SJSA1 (cell line): ENCODE data around the gene VGLL2. TPM values are rescaled to one million over a fixed set of nuclear protein-coding genes. Genes with fewer than 3 reads are reported as not detected.

Experiments
- DNase-seq, 2 experiments: peaks; one replicate each; pipeline ENCODE4 v3.0.0-alpha.2; 2015 to 2020; ENCODE audit warnings: low spot score in 2 of 2, low read depth in 1 of 2
- H3K27ac ChIP-seq: fragments of 250-450 bp; sonication (Bioruptor Pico); 2 replicates; pipeline ENCODE4 v1.5.1; 2020; ENCODE audit warnings: mild to moderate bottlenecking, moderate library complexity
- H3K27me3 ChIP-seq: fragments of 250-450 bp; sonication (Bioruptor Pico); replicated peaks from 2 replicates; pipeline ENCODE4 v1.5.1; 2020; ENCODE audit warnings: mild to moderate bottlenecking, moderate library complexity
- H3K36me3 ChIP-seq: fragments of 250-450 bp; sonication (Bioruptor Pico); 2 replicates; pipeline ENCODE4 v1.5.1; 2020; ENCODE audit warnings: mild to moderate bottlenecking
- H3K4me1 ChIP-seq: fragments of 250-450 bp; sonication (Bioruptor Pico); replicated peaks from 2 replicates; pipeline ENCODE4 v1.6.1; 2021; ENCODE audit warnings: mild to moderate bottlenecking
- H3K4me3 ChIP-seq: fragments of 250-450 bp; sonication (Bioruptor Pico); 2 replicates; pipeline ENCODE4 v1.5.1; 2020; ENCODE audit warnings: mild to moderate bottlenecking
- H3K9me3 ChIP-seq: fragments of 250-450 bp; sonication (Bioruptor Pico); replicated peaks from 2 replicates; pipeline ENCODE4 v1.5.1; 2020; ENCODE audit warnings: mild to moderate bottlenecking
- total RNA-seq: library from RNA; depleted of rRNA; stranded (reverse); fragments of >200 nt; shearing (Covaris generic); gene quantifications from 2 replicates; pipeline ENCODE4 v1.2.3, GENCODE V29; 2014

Gene VGLL2
- total RNA-seq, 1 experiment from 2014 or later, result 0.05 TPM

- no peak overlapping the region for H3K27ac ChIP-seq
- H3K4me3 ChIP-seq, result no peak overlapping the region
- H3K4me1 ChIP-seq, result no peaks in the 10 kb centered on the region
- DNase-seq, result no peak
- H3K27me3 ChIP-seq, result peaks cover 25% of the 10 kb centered on the region
- H3K9me3 ChIP-seq, result no peaks in the 10 kb centered on the region
- no peaks in the 10 kb centered on the region for H3K36me3 ChIP-seq
These were observed 9.8 kb downstream of the VGLL2 start for GRCh38 chr6:117275205-117275604.

GRCh38 chr6:117275711-117276110 lies 10.4 kb downstream of the VGLL2 start:
- Histone ChIP-seq H3K9me3 (no peaks in the 10 kb centered on the region), H3K4me1 (no peaks in the 10 kb centered on the region), H3K27me3 (peaks cover 25% of the 10 kb centered on the region), H3K27ac (no peak overlapping the region), H3K4me3 (no peak overlapping the region), H3K36me3 (no peaks in the 10 kb centered on the region)
- DNase-seq, result no peak

- Histone ChIP-seq H3K4me3 (no peak overlapping the region), H3K4me1 (no peaks in the 10 kb centered on the region), H3K27ac (no peak overlapping the region), H3K27me3 (peaks cover 25% of the 10 kb centered on the region), H3K36me3 (no peaks in the 10 kb centered on the region), H3K9me3 (no peaks in the 10 kb centered on the region)
- no peak for DNase-seq
These were observed 11.5 kb downstream of the VGLL2 start for GRCh38 chr6:117276778-117277316.

GRCh38 chr6:117280922-117281321 lies 15.6 kb downstream of the VGLL2 start:
- peak in 1 of 2 experiments; percentile 15 for DNase-seq
- H3K4me1 ChIP-seq, result no peaks in the 10 kb centered on the region
- H3K36me3 ChIP-seq, result no peaks in the 10 kb centered on the region
- no peak overlapping the region for H3K4me3 ChIP-seq
- H3K27me3 ChIP-seq, result peaks cover 13% of the 10 kb centered on the region
- H3K9me3 ChIP-seq, result no peaks in the 10 kb centered on the region
- no peak overlapping the region for H3K27ac ChIP-seq

GRCh38 chr6:117288083-117288715 lies 22.8 kb downstream of the VGLL2 start:
- Histone ChIP-seq H3K27me3 (no peaks in the 10 kb centered on the region), H3K9me3 (no peaks in the 10 kb centered on the region), H3K4me1 (peaks cover 21% of the 10 kb centered on the region), H3K4me3 (no peak overlapping the region), H3K27ac (no peak overlapping the region; the same call in 1 of the 2 replicates), H3K36me3 (no peaks in the 10 kb centered on the region)
- peak; percentile 74 to 87 for DNase-seq

- Histone ChIP-seq H3K4me3 (no peak overlapping the region), H3K27me3 (no peaks in the 10 kb centered on the region), H3K27ac (no peak overlapping the region), H3K36me3 (no peaks in the 10 kb centered on the region), H3K4me1 (peaks cover 21% of the 10 kb centered on the region), H3K9me3 (no peaks in the 10 kb centered on the region)
- DNase-seq, result peak in 1 of 2 experiments; percentile 34
These were observed 25.0 kb downstream of the VGLL2 start for GRCh38 chr6:117290173-117290846.

- Histone ChIP-seq H3K9me3 (no peaks in the 10 kb centered on the region), H3K36me3 (no peaks in the 10 kb centered on the region), H3K27me3 (no peaks in the 10 kb centered on the region; the same call in 1 of the 2 replicates), H3K27ac (no peak overlapping the region), H3K4me1 (peaks cover 4% of the 10 kb centered on the region; the same call in 1 of the 2 replicates), H3K4me3 (no peak overlapping the region)
- no peak for DNase-seq
These were observed 33.6 kb downstream of the VGLL2 start for GRCh38 chr6:117298941-117299340.

GRCh38 chr6:117303323-117303722 lies 38.0 kb downstream of the VGLL2 start:
- H3K27ac ChIP-seq, result no peak overlapping the region
- H3K4me3 ChIP-seq, result no peak overlapping the region
- H3K27me3 ChIP-seq, result no peaks in the 10 kb centered on the region
- no peaks in the 10 kb centered on the region for H3K36me3 ChIP-seq
- H3K4me1 ChIP-seq, result peaks cover 4% of the 10 kb centered on the region; the same call in 1 of the 2 replicates
- DNase-seq, result no peak
- no peaks in the 10 kb centered on the region for H3K9me3 ChIP-seq

- Histone ChIP-seq H3K4me1 (peaks cover 4% of the 10 kb centered on the region; the same call in 1 of the 2 replicates), H3K4me3 (no peak overlapping the region), H3K36me3 (no peaks in the 10 kb centered on the region), H3K27ac (no peak overlapping the region), H3K27me3 (no peaks in the 10 kb centered on the region), H3K9me3 (no peaks in the 10 kb centered on the region)
- no peak for DNase-seq
These were observed 39.1 kb downstream of the VGLL2 start for GRCh38 chr6:117304446-117304845.

GRCh38 chr6:117306227-117306790 lies 41.0 kb downstream of the VGLL2 start:
- Histone ChIP-seq H3K9me3 (no peaks in the 10 kb centered on the region), H3K36me3 (no peaks in the 10 kb centered on the region), H3K4me1 (no peaks in the 10 kb centered on the region), H3K27me3 (no peaks in the 10 kb centered on the region), H3K4me3 (no peak overlapping the region), H3K27ac (no peak overlapping the region)
- no peak for DNase-seq

GRCh38 chr6:117307655-117308054 lies 42.3 kb downstream of the VGLL2 start:
- H3K4me1 ChIP-seq, result no peaks in the 10 kb centered on the region

GRCh38 chr6:117309069-117309468 lies 43.7 kb downstream of the VGLL2 start:
- H3K36me3 ChIP-seq, result no peaks in the 10 kb centered on the region
- no peaks in the 10 kb centered on the region for H3K4me1 ChIP-seq
- no peaks in the 10 kb centered on the region for H3K27me3 ChIP-seq
- H3K27ac ChIP-seq, result no peak overlapping the region
- no peak overlapping the region for H3K4me3 ChIP-seq
- H3K9me3 ChIP-seq, result no peaks in the 10 kb centered on the region
- no peak for DNase-seq

More at GRCh38 chr6:117307655-117308054, 42.3 kb downstream of the VGLL2 start:
- Histone ChIP-seq H3K27ac (no peak overlapping the region), H3K36me3 (no peaks in the 10 kb centered on the region), H3K27me3 (no peaks in the 10 kb centered on the region), H3K4me3 (no peak overlapping the region), H3K9me3 (no peaks in the 10 kb centered on the region)
- DNase-seq, result no peak

GRCh38 chr6:117309611-117310010 lies 44.3 kb downstream of the VGLL2 start:
- no peaks in the 10 kb centered on the region for H3K36me3 ChIP-seq
- DNase-seq, result no peak
- H3K4me3 ChIP-seq, result no peak overlapping the region
- H3K27me3 ChIP-seq, result no peaks in the 10 kb centered on the region
- no peak overlapping the region for H3K27ac ChIP-seq
- H3K4me1 ChIP-seq, result no peaks in the 10 kb centered on the region
- H3K9me3 ChIP-seq, result no peaks in the 10 kb centered on the region

GRCh38 chr6:117311310-117311709 lies 46.0 kb downstream of the VGLL2 start:
- H3K36me3 ChIP-seq, result no peaks in the 10 kb centered on the region
- no peak overlapping the region for H3K4me3 ChIP-seq
- DNase-seq, result no peak
- no peak overlapping the region for H3K27ac ChIP-seq
- H3K9me3 ChIP-seq, result no peaks in the 10 kb centered on the region
- H3K27me3 ChIP-seq, result no peaks in the 10 kb centered on the region
- H3K4me1 ChIP-seq, result no peaks in the 10 kb centered on the region
